AG04450 (cell line): ENCODE data around the gene LRRC53. TPM values are rescaled to one million over a fixed set of nuclear protein-coding genes. Genes with fewer than 3 reads are reported as not detected.

Experiments used
- CTCF ChIA-PET: fragments of 300-600, 350-600 bp; formaldehyde crosslinking; extraction: SDS; loops from one replicate; lab custom pipeline; 2022; ENCODE audit warnings: antibody characterized with exemption, inconsistent platforms; lab: Charles Lee
- POLR2A ChIA-PET: fragments of 350-600 bp; formaldehyde crosslinking; extraction: SDS; loops from one replicate; lab custom pipeline; 2021; ENCODE audit warnings: antibody characterized with exemption, inconsistent platforms; lab: Yijun Ruan, JAX
- DNase-seq: peaks from one replicate; pipeline ENCODE4 v3.0.0-alpha.2; 2011; ENCODE audit warnings: low read depth, low spot score
- H3K27ac ChIP-seq: one replicate; pipeline ENCODE4 v1.5.1; 2012; ENCODE audit warnings: low read depth, low read length, control low read depth
- H3K27me3 ChIP-seq: one replicate; pipeline ENCODE4 v1.6.0; 2012; ENCODE audit warnings: low read length; ENCODE audit not compliant: control insufficient read depth, insufficient read depth
- H3K4me3 ChIP-seq: 2 replicates; pipeline ENCODE4 v1.5.1; 2011; ENCODE audit warnings: mild to moderate bottlenecking, low read depth, low read length, control low read depth
- H3K9me3 ChIP-seq: 2 replicates; pipeline ENCODE4 v1.5.1; 2012; ENCODE audit warnings: low read length; ENCODE audit not compliant: control insufficient read depth, insufficient read depth
- polyA plus RNA-seq: library from polyadenylated mRNA; depleted of rRNA; stranded (reverse); fragments of >200 nt; gene quantifications from 2 replicates; pipeline ENCODE4 v1.2.3, GENCODE V29; 2011
- TF ChIP-seq, protein P1 (sequence below): IDR thresholded peaks from 2 replicates; pipeline ENCODE4 v1.5.1; 2011; ENCODE audit warnings: low read depth, low read length, control low read depth, inconsistent platforms

Gene LRRC53
- polyA plus RNA-seq, 1 experiment = not detected

DNA sequence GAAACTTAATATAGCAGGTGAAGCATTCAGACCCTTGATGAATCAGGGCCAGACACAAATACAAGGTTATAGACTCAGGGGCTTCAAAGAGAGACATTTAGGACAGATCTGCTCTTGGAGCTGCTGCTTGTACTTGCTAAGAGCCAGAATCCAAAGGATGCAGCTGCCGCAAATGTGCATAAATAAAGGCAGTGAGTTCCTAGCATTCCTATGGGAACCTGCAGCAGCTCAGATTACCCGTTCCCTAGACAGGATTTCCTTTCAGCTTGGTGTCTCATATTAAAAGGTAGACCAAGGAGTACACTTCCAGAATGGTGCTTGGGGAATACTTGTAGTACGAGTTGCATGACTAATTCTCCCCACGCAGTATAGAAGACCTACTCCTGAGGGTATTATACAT lies 9.7 kb upstream of the LRRC53 start:
- no peak overlapping the region for H3K27ac ChIP-seq
- TF ChIP-seq, protein P1, sequence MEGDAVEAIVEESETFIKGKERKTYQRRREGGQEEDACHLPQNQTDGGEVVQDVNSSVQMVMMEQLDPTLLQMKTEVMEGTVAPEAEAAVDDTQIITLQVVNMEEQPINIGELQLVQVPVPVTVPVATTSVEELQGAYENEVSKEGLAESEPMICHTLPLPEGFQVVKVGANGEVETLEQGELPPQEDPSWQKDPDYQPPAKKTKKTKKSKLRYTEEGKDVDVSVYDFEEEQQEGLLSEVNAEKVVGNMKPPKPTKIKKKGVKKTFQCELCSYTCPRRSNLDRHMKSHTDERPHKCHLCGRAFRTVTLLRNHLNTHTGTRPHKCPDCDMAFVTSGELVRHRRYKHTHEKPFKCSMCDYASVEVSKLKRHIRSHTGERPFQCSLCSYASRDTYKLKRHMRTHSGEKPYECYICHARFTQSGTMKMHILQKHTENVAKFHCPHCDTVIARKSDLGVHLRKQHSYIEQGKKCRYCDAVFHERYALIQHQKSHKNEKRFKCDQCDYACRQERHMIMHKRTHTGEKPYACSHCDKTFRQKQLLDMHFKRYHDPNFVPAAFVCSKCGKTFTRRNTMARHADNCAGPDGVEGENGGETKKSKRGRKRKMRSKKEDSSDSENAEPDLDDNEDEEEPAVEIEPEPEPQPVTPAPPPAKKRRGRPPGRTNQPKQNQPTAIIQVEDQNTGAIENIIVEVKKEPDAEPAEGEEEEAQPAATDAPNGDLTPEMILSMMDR = no peak
- H3K27me3 ChIP-seq = no peaks in the 10 kb centered on the region
- DNase-seq = no peak
- ChIA-PET CTCF (no interaction called here), POLR2A (no interaction called here)
- H3K9me3 ChIP-seq = no peaks in the 10 kb centered on the region
- no peak overlapping the region for H3K4me3 ChIP-seq

DNA sequence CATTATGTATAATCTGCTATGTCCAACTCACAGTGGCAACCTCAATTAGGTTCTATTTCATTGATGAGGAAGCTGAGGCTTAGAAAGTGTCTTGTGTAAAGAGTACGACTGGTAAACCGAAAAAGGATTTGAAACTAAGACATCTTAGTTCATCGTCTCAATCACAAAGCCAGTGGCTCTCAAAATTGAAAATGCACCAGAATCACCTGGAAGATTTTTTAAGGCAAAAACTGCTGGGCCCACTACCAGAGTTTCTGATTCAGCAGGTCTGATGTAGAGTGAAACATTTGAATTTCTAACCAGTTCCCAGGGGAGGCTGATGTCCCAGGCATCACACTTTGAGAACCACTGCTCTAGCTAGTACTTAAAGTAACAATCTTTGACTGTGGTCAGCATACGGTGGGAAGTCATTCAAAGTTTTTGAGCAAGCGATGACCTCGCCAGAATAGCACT lies 5.2 kb upstream of the LRRC53 start:
- CTCF ChIA-PET = interaction anchor here (0.7 kb wide), 1 partner anchor 14 kb away, joined by 3 read pairs; no protein-coding TSS in a partner anchor
- Histone ChIP-seq H3K27me3 (no peaks in the 10 kb centered on the region), H3K9me3 (no peaks in the 10 kb centered on the region), H3K27ac (no peak overlapping the region), H3K4me3 (no peak overlapping the region)
- DNase-seq = no peak
- POLR2A ChIA-PET = no interaction called here
- TF ChIP-seq, protein P1 = no peak

DNA sequence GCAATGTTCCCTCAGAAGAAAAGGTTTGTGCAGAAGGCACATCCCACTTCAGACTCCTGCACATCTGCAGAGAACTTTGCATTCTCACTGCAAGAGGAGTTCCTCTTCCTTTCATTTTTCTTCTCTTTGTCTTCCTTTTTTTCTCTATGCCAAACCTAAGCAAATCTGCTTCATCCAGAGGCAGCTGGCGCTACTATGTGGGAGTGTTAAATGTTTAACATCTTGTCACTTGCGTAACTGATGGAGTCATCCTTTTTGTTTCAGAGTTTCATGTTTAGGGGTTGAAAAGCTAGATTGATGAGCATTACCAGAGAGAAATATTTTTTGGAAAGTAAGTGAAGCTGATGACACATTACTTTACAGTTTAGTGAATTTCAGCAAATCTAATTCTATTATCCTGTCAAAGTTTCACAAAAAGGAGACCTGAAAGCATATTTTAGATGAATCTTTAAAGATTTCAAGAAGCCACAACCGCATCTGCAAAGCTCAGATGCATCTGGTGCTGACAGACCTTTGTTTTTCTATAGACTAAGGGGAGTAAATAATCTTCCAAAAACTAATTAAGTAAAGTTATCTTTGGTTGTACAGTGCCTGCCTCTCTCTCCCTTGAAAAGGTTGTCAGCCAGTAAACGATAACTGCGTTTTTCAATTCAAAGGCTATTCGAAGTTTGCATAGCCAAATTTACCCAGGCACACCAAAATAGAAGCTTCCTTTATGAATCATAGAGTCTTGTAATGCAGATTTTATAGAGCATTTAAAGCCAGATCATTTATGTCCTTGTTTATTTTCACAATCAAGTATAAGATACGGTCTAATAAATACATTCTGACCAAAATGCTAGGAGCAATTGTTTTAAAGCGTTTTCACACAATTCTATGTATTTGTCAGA lies 1.2 kb upstream of the LRRC53 start:
- no peak for DNase-seq
- ChIA-PET CTCF (interaction anchor here (4.2 kb wide), 1 partner anchor 10 kb away, joined by 12 read pairs; no protein-coding TSS in a partner anchor), POLR2A (no interaction called here)
- Histone ChIP-seq H3K27me3 (no peaks in the 10 kb centered on the region), H3K27ac (no peak overlapping the region), H3K9me3 (no peaks in the 10 kb centered on the region), H3K4me3 (no peak overlapping the region)
- TF ChIP-seq, protein P1 = no peak

DNA sequence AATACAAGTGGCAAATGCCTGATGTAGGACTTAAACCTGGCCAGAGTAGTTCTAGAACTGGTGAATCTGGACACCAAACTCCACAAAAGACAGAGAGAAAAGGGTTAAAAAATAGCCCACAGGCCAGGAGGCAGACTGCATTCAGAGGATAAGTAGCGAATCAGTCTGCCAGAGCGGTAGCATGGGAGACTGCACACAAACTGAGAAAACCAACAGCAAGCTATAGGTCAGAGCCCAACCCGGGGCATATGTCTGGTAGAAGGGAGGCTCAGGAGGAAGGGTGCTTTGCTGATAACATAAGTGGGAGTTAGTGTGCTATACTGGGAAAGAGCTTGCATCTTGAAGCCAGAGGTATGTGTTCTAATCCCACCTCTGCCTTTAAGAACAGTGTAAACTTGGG lies 4.0 kb downstream of the LRRC53 start:
- TF ChIP-seq, protein P1 = no peak
- no peak overlapping the region for H3K27ac ChIP-seq

More for the DNA sequence above, 4.0 kb downstream of the LRRC53 start:
- Histone ChIP-seq H3K27me3 (no peaks in the 10 kb centered on the region), H3K9me3 (no peaks in the 10 kb centered on the region), H3K4me3 (no peak overlapping the region)
- ChIA-PET CTCF (no interaction called here), POLR2A (no interaction called here)
- no peak for DNase-seq
